Testis (tissue), 2 donors: Measurements from ENCODE around the gene UGT1A10.

Source experiments
- CTCF ChIP-seq, 3 experiments: fragments of 450-650 bp in 2 of 3; fragments of 200-600 bp in 1 of 3; sonication (generic) in 1 of 3; IDR thresholded peaks; one replicate each; pipeline ENCODE4 v1.5.1; 2016 to 2019; ENCODE audit warnings: antibody characterized with exemption in 3 of 3, mild to moderate bottlenecking in 2 of 3, moderate library complexity in 1 of 3
- POLR2A ChIP-seq: fragments of 450-650 bp; IDR thresholded peaks from one replicate; pipeline ENCODE4 v1.6.1; 2017; ENCODE audit warnings: antibody characterized with exemption, mild to moderate bottlenecking, moderate library complexity

GRCh38 chr2:233810385-233810784 is 174.1 kb downstream of the UGT1A10 start:
- TF ChIP-seq CTCF (IDR thresholded peaks at IDR 0.05), result no peak
- no peak for TF ChIP-seq POLR2A
